ENCODE data around the gene SPG7.

GRCh38 chr16:89599451-89599858 is 91.3 kb downstream of the SPG7 start:
- TF ChIP-seq POLR2A (IDR thresholded peaks at IDR 0.05; ENCODE audit: low read depth, low read length) (no peak), POLR2AphosphoS5 (IDR thresholded peaks at IDR 0.05; ENCODE audit: low read depth, low read length) (no peak), TAF1 (IDR thresholded peaks at IDR 0.05; ENCODE audit: low read depth, low read length) (no peak), POU2F2 (IDR thresholded peaks at IDR 0.05; ENCODE audit: low read depth, low read length) (no peak), SPI1 (IDR thresholded peaks at IDR 0.05; ENCODE audit: low read depth, low read length) (no peak), PAX5 (IDR thresholded peaks at IDR 0.05; ENCODE audit: insufficient read depth, low read length, severe bottlenecking) (no peak)
